Right lobe of liver (tissue), 6 donors: ENCODE results near the gene HK1. TPM values are rescaled to one million over a fixed set of nuclear protein-coding genes. Genes with fewer than 3 reads are reported as not detected.

Source experiments
- ATAC-seq, 4 donors: fragments of 200-7000 bp; cut with Tn5 transposase; one replicate each; pipeline ENCODE4 v1.9.1; 2020; ENCODE audit warnings: mild to moderate bottlenecking in 4 of 4, moderate library complexity in 4 of 4
- DNase-seq, 3 donors: peaks; one replicate each; pipeline ENCODE4 v3.0.0-alpha.2; 2020
- H3K27ac ChIP-seq, 3 donors: fragments of 200-600 bp; one replicate each; pipeline ENCODE4 v1.8.0; 2022
- H3K27me3 ChIP-seq, 2 donors: fragments of 200-600 bp; one replicate each; pipeline ENCODE4 v1.8.0; 2022
- H3K36me3 ChIP-seq, 4 donors: fragments of 200-600 bp; sonication (generic) in 1 of 4; one replicate each; pipeline versions ENCODE4 v1.5.1 to v1.8.0; 2017 to 2022; ENCODE audit warnings: control low read depth in 1 of 4
- H3K4me1 ChIP-seq, 4 donors: fragments of 200-600 bp; sonication (generic) in 1 of 4; one replicate each; pipeline versions ENCODE4 v1.5.1 to v1.8.0; 2017 to 2022; ENCODE audit warnings: control low read depth in 1 of 4
- H3K4me3 ChIP-seq, 3 donors: fragments of 200-600 bp; one replicate each; pipeline ENCODE4 v1.8.0; 2022
- H3K9me3 ChIP-seq, 4 donors: fragments of 200-600 bp; sonication (generic) in 1 of 4; one replicate each; pipeline versions ENCODE4 v1.5.1 to v1.8.0; 2017 to 2022; ENCODE audit warnings: control low read depth in 1 of 4
- CTCF ChIP-seq, 4 donors: fragments of 200-600 bp in 3 of 4; fragments of 450-650 bp in 1 of 4; IDR thresholded peaks; one replicate each; pipeline versions ENCODE4 v1.5.1 to v1.8.0; 2016 to 2022; ENCODE audit warnings: antibody characterized with exemption in 4 of 4, mild to moderate bottlenecking in 2 of 4
- POLR2A ChIP-seq: fragments of 450-650 bp; IDR thresholded peaks from one replicate; pipeline ENCODE4 v1.6.1; 2017; ENCODE audit warnings: antibody characterized with exemption, mild to moderate bottlenecking
- WGBS: methylation state at CpG from one replicate; pipeline ENCODE4 v1.1.6; 2018; ENCODE audit warnings: low coverage, low lambda C conversion rate; ENCODE audit not compliant: insufficient coverage; ENCODE audit errors: missing lambda C conversion rate; 5-methylcytosine and 5-hydroxymethylcytosine counted together
- intact Hi-C, 2 donors: fragments of 100-400 bp; cut with DNase I; formaldehyde crosslinking; loops; one replicate each; pipeline versions ENCODE4 v1.11.2 to v1.14.1; 2022
- total RNA-seq, 6 experiments: library from RNA; depleted of rRNA in 2 of 6; stranded (reverse); fragments of >200 nt in 2 of 6; fragmentation: NEBNext Ultra II Directional in 3 of 6; extraction: Animal tissue kit (Norgen Biotek cat#: 25700) in 3 of 6; gene quantifications; one replicate each; pipeline versions ENCODE4 v1.1.0 to v1.2.4, GENCODE V29; 2016 to 2023
- donor health status: DM: no; HTN: yes; CAD: no.
- donor health status: DM: no; HTN: no; CAD: no.
- donor health status: DM: no; HTN: no; CAD: no.
- donor health status: DM: no; HTN: yes; CAD: no.
- donor health status: DM: no; HTN: yes; CAD: no.

The HK1 gene
- total RNA-seq, 6 experiments from 2014 or later = 4.2 to 28.0 (median 7.2) TPM

- intact Hi-C loops = no loop called here
- Histone ChIP-seq H3K27me3 (no peaks in the 10 kb centered on the region), H3K4me3 (no peak overlapping the region), H3K27ac (no peak overlapping the region), H3K9me3 (no peaks in the 10 kb centered on the region), H3K4me1 (no peaks in the 10 kb centered on the region), H3K36me3 (peaks cover 0 to 2% (median 0%) of the 10 kb centered on the region in 4 donors)
- no peak for DNase-seq
- WGBS = 83% methylated on average over 3 of the region's 3 CpGs
- TF ChIP-seq CTCF (IDR thresholded peaks at IDR 0.05) = no peak
- no peak for TF ChIP-seq POLR2A
- no peak for ATAC-seq
These were observed 18.6 kb upstream of the HK1 start for GRCh38 chr10:69259547-69260243.

GRCh38 chr10:69261184-69261583 lies 17.1 kb upstream of the HK1 start:
- TF ChIP-seq CTCF (IDR thresholded peaks at IDR 0.05) (no peak), POLR2A (no peak)
- WGBS = 78% methylated on average over 7 of the region's 8 CpGs
- intact Hi-C loops = no loop called here
- Histone ChIP-seq H3K4me3 (no peak overlapping the region), H3K27ac (no peak overlapping the region), H3K36me3 (peaks cover 0 to 2% (median 0%) of the 10 kb centered on the region in 4 donors), H3K27me3 (no peaks in the 10 kb centered on the region), H3K9me3 (no peaks in the 10 kb centered on the region), H3K4me1 (no peaks in the 10 kb centered on the region)
- ATAC-seq (no peak), DNase-seq (no peak)

- peaks cover 0 to 2% (median 0%) of the 10 kb centered on the region in 4 donors for H3K36me3 ChIP-seq
- no peak for TF ChIP-seq CTCF (IDR thresholded peaks at IDR 0.05)
- no peak for TF ChIP-seq POLR2A
- H3K27me3 ChIP-seq = no peaks in the 10 kb centered on the region
- H3K4me3 ChIP-seq = no peak overlapping the region
- ATAC-seq = no peak
- 74% methylated on average over 3 of the region's 3 CpGs for WGBS
- intact Hi-C loops = no loop called here
- H3K27ac ChIP-seq = no peak overlapping the region
- no peak for DNase-seq
- H3K9me3 ChIP-seq = no peaks in the 10 kb centered on the region
- no peaks in the 10 kb centered on the region for H3K4me1 ChIP-seq
These were observed 16.0 kb upstream of the HK1 start for GRCh38 chr10:69262292-69262751.

- DNase-seq (no peak), ATAC-seq (peak in 1 of 4 donors; percentile 25)
- H3K27ac ChIP-seq = no peak overlapping the region
- H3K27me3 ChIP-seq = no peaks in the 10 kb centered on the region
- intact Hi-C loops = no loop called here
- H3K36me3 ChIP-seq = no peaks in the 10 kb centered on the region
- TF ChIP-seq CTCF (IDR thresholded peaks at IDR 0.05) (no peak), POLR2A (no peak)
- 75% methylated on average over 7 of the region's 17 CpGs for WGBS
- no peaks in the 10 kb centered on the region for H3K9me3 ChIP-seq
- H3K4me1 ChIP-seq = no peaks in the 10 kb centered on the region
- H3K4me3 ChIP-seq = no peak overlapping the region
These were observed 12.8 kb upstream of the HK1 start for GRCh38 chr10:69265521-69265920.
